GM12801 (cell line): Measurements from ENCODE around the gene GGA1.

Experiments
- TF ChIP-seq, protein P1 (sequence below): IDR thresholded peaks from one replicate; pipeline ENCODE4 v1.5.1; 2011; ENCODE audit warnings: control low read depth; ENCODE audit not compliant: insufficient read length; ENCODE audit errors: extremely low read depth

GGA1 gene

DNA sequence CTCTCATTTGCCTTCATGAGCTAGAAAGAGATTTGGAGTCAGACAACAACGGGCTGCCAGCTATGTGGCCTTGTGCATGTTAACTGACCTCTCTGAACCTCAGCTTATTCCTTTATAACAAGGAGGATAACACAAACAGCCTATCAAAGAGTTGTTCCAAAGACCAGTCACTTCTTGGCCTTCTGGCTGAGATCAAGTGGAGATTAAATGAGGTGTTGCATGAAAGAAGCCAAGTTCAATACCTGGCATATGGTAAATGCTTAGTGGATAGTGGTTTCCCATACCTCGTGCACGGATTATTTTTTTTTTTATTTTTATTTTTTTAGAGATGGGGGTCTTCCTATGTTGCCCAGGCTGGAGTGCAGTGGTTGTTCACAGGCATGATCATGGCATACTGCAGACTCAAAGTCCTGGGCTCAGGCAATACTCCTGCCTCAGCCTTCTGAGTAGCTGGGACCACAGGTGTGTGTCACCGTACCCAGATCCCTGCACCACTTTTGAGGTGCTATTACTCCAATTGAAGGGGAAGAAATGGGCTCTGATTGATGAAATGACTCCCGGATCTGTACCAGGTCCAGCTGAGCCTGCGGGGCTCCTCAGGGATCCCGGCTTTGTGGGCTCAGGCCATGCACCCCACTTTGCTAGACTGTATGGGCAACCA lies 71.7 kb downstream of the GGA1 start:
- TF ChIP-seq, protein P1, sequence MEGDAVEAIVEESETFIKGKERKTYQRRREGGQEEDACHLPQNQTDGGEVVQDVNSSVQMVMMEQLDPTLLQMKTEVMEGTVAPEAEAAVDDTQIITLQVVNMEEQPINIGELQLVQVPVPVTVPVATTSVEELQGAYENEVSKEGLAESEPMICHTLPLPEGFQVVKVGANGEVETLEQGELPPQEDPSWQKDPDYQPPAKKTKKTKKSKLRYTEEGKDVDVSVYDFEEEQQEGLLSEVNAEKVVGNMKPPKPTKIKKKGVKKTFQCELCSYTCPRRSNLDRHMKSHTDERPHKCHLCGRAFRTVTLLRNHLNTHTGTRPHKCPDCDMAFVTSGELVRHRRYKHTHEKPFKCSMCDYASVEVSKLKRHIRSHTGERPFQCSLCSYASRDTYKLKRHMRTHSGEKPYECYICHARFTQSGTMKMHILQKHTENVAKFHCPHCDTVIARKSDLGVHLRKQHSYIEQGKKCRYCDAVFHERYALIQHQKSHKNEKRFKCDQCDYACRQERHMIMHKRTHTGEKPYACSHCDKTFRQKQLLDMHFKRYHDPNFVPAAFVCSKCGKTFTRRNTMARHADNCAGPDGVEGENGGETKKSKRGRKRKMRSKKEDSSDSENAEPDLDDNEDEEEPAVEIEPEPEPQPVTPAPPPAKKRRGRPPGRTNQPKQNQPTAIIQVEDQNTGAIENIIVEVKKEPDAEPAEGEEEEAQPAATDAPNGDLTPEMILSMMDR: no peak

DNA sequence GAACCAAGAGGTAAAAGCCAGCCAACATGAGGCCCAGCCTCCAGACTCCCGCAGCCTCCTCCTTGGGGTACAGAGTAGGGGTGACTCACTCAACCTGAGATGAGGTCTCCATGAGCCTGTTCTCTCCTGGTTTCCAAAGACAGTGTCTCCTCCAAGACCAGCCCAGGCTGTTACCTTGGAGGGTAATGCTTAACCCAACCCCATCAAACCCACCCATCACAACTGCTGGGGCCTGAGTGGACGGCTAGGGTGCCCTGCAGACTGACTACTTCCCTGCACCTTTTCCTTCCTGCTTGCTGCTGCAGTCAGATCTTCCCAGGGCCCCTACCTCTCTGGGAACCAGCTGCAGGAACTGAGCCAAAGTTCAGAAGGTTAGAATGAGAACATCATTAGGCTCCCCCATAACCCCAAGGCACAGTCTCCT lies 72.4 kb downstream of the GGA1 start:
- TF ChIP-seq, protein P1: no peak

DNA sequence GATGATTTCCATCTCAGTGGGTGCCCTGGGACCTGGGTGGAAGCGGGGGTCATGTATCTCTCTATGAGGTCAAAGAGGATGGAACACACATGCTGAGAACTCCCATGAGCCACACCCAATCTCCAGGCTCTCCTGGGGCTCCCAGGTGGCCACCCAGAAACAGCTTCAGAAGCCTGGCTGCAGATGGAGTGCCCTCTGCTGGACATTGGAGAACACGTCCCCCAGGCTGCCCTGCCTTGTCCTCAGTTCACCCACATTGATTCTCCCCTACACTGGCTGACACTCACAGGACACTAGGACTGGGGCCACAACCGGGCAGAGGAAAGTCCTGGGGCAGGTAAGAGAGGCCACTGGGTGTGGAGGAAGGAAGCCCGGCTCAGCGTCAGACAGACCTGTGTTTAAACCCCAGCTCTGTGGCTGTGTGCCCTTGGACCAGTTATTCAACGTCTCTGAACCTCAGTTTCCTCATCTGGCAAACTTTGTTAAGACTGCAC lies 73.0 kb downstream of the GGA1 start:
- TF ChIP-seq, protein P1: peak; percentile 41
